ENCODE measurements around the gene EDARADD.

DNA sequence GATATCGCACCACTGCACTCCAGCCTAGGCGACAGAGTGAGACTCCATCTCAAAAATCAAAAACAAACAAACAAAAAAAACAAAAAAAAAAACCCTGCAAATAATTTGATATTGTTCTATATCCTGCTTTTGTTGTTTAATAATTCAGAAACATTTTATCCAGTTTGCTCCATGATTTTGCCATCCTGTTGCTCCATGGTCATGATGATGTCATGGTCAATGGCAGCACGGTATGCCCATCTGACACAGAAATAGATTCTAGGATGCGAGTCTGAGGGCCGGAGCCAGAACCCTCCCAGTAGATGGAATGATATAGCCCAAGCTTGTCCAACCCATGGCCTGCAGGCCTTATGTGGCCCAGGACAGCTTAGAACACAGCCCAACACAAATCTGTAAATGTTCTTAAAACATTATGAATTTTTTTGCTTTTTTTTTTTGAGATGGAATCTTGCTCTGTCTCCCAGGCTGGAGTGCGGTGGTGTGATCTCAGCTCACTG is 39.8 kb downstream of the EDARADD start:
- no peak for TF ChIP-seq POLR2A (IDR thresholded peaks at IDR 0.05; ENCODE audit: low read depth, low read length)
- no peak for TF ChIP-seq POLR2AphosphoS5 (IDR thresholded peaks at IDR 0.05; ENCODE audit: low read depth, low read length)
- no peak for TF ChIP-seq TAF1 (IDR thresholded peaks at IDR 0.05; ENCODE audit: borderline replicate concordance, low read depth, low read length)

All from GM12892 (cell line).